Activated CD8-positive, alpha-beta memory T cell treated with anti-CD3 and anti-CD28 coated beads, Interleukin-2, amount 50 U/mL, for 24 hours (primary cell): ENCODE data around the gene TRIAP1.
A peak's percentile ranks its signal among the peaks of the same experiment; 100 is the strongest.
"Not testable (repeated sequence)": the region's sequence is repeated elsewhere in the genome, so short reads cannot be mapped to it uniquely, and the experiment has no call there.

ENCODE experiments used
- DNase-seq: peaks from one replicate; pipeline ENCODE4 v3.0.0-alpha.2; 2020; ENCODE audit errors: extremely low read depth

TRIAP1 gene

GRCh38 chr12:120468821-120469449 lies 22.8 kb upstream of the TRIAP1 start:
- DNase-seq = no peak

GRCh38 chr12:120468325-120468820 lies 22.2 kb upstream of the TRIAP1 start:
- no peak for DNase-seq

GRCh38 chr12:120467439-120467838 lies 21.3 kb upstream of the TRIAP1 start:
- no peak for DNase-seq

GRCh38 chr12:120466560-120467315 lies 20.6 kb upstream of the TRIAP1 start:
- no peak for DNase-seq

GRCh38 chr12:120465756-120466155 lies 19.6 kb upstream of the TRIAP1 start:
- DNase-seq = no peak

- no peak for DNase-seq
Measured at GRCh38 chr12:120463712-120464111, 17.5 kb upstream of the TRIAP1 start.

GRCh38 chr12:120462099-120462640 lies 16.0 kb upstream of the TRIAP1 start:
- no peak for DNase-seq

GRCh38 chr12:120460157-120460556 lies 14.0 kb upstream of the TRIAP1 start:
- DNase-seq = no peak

- DNase-seq = no peak
Measured at GRCh38 chr12:120457133-120457532, 10.9 kb upstream of the TRIAP1 start.

GRCh38 chr12:120455302-120455701 lies 9.1 kb upstream of the TRIAP1 start:
- DNase-seq = no peak

- DNase-seq = no peak
Measured at GRCh38 chr12:120453977-120454376, 7.8 kb upstream of the TRIAP1 start.

GRCh38 chr12:120453060-120453750 lies 7.0 kb upstream of the TRIAP1 start:
- DNase-seq = no peak

GRCh38 chr12:120452524-120452923 lies 6.3 kb upstream of the TRIAP1 start:
- DNase-seq = not testable (repeated sequence)

GRCh38 chr12:120447992-120448391 lies 1.8 kb upstream of the TRIAP1 start:
- no peak for DNase-seq

GRCh38 chr12:120446844-120447178 lies 627 bp upstream of the TRIAP1 start:
- not testable (repeated sequence) for DNase-seq

GRCh38 chr12:120444676-120445075 lies 1.5 kb downstream of the TRIAP1 start:
- no peak for DNase-seq

- DNase-seq = peak; percentile 44
Measured at GRCh38 chr12:120439646-120440247, 6.4 kb downstream of the TRIAP1 start.

- no peak for DNase-seq
Measured at GRCh38 chr12:120438495-120439198, 7.5 kb downstream of the TRIAP1 start.

- DNase-seq = peak; percentile 98
Measured at GRCh38 chr12:120437735-120438494, 8.3 kb downstream of the TRIAP1 start, which contains the start of gene COX6A1. COX6A1 (plus strand) TSS chr12:120438113; CDS start chr12:120438127, 14 bp downstream.

GRCh38 chr12:120432772-120433525 lies 13.2 kb downstream of the TRIAP1 start:
- no peak for DNase-seq
